LNCaP clone FGC (cell line): ENCODE results near the gene ALLC.

Experiments
- DNase-seq: peaks from one replicate; pipeline ENCODE4 v3.0.0-alpha.2; 2011; ENCODE audit warnings: low read depth
- H3K4me3 ChIP-seq: 2 replicates; pipeline ENCODE4 v1.5.1; 2011; ENCODE audit warnings: mild to moderate bottlenecking, low read depth, low read length, control low read depth
- TF ChIP-seq, protein P1 (sequence below): IDR thresholded peaks from 2 replicates; pipeline ENCODE4 v1.5.1; 2012; ENCODE audit warnings: mild to moderate bottlenecking; ENCODE audit not compliant: control insufficient read depth, insufficient read depth; ENCODE audit errors: extremely low read depth

ALLC gene

DNA sequence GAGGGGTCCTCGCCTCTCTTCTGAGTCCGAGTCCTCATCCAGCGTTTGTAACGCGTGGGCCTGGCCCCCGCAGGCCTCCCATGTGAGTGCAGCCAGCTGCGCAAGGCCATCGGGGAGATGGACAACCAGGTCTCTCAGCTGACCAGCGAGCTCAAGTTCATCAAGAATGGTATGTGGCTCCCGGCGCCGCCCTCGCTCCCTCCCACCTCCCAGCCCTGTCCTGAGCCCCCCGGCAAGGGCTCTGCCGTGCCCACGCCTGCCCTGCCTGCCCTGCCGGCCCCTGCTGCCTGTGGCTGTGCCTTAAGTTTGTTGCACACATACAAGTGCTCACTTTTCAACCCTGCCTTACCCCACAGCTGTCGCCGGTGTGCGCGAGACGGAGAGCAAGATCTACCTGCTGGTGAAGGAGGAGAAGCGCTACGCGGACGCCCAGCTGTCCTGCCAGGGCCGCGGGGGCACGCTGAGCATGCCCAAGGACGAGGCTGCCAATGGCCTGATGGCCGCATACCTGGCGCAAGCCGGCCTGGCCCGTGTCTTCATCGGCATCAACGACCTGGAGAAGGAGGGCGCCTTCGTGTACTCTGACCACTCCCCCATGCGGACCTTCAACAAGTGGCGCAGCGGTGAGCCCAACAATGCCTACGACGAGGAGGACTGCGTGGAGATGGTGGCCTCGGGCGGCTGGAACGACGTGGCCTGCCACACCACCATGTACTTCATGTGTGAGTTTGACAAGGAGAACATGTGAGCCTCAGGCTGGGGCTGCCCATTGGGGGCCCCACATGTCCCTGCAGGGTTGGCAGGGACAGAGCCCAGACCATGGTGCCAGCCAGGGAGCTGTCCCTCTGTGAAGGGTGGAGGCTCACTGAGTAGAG, 14.4 kb upstream of the ALLC start:
- DNase-seq = no peak
- TF ChIP-seq, protein P1, sequence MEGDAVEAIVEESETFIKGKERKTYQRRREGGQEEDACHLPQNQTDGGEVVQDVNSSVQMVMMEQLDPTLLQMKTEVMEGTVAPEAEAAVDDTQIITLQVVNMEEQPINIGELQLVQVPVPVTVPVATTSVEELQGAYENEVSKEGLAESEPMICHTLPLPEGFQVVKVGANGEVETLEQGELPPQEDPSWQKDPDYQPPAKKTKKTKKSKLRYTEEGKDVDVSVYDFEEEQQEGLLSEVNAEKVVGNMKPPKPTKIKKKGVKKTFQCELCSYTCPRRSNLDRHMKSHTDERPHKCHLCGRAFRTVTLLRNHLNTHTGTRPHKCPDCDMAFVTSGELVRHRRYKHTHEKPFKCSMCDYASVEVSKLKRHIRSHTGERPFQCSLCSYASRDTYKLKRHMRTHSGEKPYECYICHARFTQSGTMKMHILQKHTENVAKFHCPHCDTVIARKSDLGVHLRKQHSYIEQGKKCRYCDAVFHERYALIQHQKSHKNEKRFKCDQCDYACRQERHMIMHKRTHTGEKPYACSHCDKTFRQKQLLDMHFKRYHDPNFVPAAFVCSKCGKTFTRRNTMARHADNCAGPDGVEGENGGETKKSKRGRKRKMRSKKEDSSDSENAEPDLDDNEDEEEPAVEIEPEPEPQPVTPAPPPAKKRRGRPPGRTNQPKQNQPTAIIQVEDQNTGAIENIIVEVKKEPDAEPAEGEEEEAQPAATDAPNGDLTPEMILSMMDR = no peak
- H3K4me3 ChIP-seq = no peak overlapping the region

DNA sequence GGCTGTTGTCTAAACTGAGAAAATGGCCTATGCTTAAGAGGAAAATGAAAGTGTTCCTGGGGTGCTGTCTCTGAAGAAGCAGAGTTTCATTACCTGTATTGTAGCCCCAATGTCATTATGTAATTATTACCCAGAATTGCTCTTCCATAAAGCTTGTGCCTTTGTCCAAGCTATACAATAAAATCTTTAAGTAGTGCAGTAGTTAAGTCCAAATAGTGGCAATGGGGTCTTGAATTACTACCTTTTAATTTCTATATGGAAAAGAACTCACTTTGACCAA, 13.8 kb upstream of the ALLC start:
- no peak for DNase-seq

DNA sequence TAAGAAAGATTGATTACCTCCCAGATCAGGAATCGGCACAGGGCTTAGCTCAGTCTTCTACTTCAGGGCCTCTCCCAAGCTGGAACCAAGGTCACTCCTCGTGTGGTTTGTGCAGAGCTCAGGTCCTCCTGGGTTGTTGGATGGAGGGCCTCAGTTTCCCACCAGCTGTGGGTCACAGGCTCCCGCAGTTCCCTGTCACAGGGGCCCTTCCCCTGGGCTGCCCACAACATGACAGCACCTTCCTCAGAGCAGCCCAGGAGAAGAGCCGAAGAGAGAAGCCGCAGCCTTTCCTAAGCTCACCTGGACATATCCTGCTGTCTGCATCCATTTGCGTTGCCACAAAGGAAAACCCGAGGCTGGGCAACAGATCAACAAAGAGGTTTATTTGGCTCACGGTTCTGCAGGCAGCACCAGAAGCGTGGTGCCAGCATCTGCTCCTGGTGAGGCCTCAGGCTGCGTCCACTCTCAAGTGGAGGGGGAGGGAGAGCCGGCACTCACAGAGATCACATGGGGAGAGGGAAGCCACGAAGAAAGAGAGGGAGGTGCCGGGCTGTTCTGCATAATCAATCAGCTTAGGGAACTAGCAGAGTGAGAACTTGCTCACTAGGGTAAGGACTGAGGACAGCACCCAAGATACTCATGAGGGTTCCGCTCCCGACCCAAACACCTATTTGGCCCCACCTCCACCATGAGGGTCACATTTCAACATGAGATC, 13.0 kb upstream of the ALLC start:
- TF ChIP-seq, protein P1 = no peak
- DNase-seq = no peak
- no peak overlapping the region for H3K4me3 ChIP-seq

More for the DNA sequence above, 13.8 kb upstream of the ALLC start:
- H3K4me3 ChIP-seq = no peak overlapping the region
- TF ChIP-seq, protein P1 = no peak

DNA sequence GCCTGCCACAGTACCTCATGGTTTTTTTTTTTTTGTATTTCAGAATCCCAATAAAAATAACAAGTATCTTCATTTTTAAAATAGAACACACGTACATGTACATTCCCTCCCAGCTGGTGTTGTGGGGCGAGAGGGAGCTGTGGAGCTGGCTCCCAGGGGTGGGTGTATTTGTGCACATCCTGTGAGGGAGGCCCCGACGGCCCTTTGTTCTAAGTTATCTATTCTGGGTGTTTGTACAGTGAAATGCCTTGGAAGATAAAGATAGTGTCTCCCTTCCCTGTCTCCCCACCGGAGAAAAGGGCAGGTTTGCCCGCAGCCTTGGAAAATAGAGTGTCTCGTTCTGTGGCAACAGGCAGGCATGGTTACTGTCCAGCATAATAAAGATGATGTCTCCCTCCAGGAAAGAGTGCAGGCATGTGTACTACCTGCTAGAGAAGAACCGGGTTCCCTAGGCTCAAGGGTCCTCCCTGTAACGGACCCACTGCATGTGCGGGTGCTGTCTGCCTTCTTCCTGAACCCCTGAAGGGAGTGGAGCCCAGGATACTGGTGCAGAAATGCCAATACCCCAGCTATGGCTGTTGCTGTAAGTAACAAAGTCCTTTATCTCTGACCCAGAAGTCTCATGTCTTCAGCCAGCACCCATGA, 12.1 kb upstream of the ALLC start:
- H3K4me3 ChIP-seq = no peak overlapping the region
- no peak for DNase-seq
- TF ChIP-seq, protein P1 = no peak

DNA sequence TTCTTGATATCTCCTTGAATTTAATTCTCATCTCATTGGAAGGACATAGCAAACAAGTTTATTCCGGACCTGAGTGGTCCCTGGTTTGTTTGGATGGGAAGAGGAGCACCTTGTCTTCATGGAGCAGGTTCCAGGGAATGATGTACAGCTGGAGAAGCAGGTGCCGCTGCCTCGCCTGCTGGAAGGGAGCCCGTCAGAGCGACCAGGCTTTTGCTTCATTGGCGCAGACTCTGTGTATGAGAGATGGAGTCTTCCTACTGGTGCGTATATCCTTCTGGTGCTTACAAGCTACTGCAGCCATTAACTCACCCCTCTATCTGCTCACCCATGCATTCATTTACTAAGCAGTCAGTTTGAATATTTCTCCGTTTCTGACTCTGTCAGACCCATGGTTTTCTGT, 11.6 kb upstream of the ALLC start:
- no peak overlapping the region for H3K4me3 ChIP-seq
- TF ChIP-seq, protein P1 = no peak
- no peak for DNase-seq

DNA sequence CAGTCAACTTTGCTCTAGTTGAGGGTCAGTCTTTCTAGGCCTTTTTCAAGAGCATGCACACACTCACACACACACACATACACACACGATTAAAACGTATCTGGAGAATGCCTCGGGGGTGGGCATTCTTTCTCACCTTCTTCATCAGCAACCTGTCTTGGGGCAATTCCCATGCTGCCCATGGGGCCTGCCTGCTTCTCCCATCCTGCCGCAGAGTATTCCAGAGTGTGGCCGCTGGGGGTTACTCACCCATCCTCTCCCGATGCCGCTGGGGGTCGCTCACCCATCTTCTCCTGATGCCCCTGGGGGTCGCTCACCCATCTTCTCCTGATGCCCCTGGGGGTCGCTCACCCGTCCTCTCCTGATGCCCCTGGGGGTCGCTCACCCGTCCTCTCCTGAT, 10.8 kb upstream of the ALLC start:
- TF ChIP-seq, protein P1 = no peak
- DNase-seq = no peak
- no peak overlapping the region for H3K4me3 ChIP-seq
